ENCODE data around the gene COG1. TPM values are rescaled to one million over a fixed set of nuclear protein-coding genes. Genes with fewer than 3 reads are reported as not detected.

Gene COG1
- total and polyA plus RNA-seq, 4 donors: 6.9 to 16.5 (median 12.0) TPM

DNA sequence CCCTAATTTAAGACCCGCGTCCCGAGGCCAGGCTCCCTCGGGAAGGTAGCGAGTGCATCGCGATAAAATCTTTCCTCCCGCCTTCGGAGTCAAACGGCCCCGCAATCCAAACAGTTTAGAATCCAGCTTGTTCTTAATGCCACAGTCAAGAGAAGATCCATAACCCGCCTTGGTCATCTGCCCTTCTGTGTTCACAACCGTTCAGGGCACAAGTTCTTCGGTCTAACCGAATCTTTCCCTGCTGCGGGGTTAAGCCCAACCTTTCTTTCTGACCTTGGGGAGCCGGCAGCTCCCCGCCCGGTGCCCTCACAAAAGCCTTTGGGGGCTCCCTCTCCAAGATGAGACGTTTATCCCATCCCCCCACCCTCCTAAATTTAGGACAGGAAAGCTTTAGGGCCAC is 38.5 kb downstream of the COG1 start:
- peaks cover 0 to 26% (median 16%) of the 10 kb centered on the region in 4 donors for H3K4me1 ChIP-seq (ENCODE audit: control insufficient read depth in 4 of 4, insufficient read depth in 4 of 4, low read length in 3 of 4)
- 1% methylated on average over 20 of the region's 20 CpGs for WGBS
- DNase-seq (ENCODE audit: low spot score): peak; percentile 53
- H3K36me3 ChIP-seq (ENCODE audit: control insufficient read depth in 4 of 4, insufficient read depth in 3 of 4, low read depth in 1 of 4, low read length in 3 of 4): peaks cover 0 to 11% (median 8%) of the 10 kb centered on the region in 4 donors
- H3K4me3 ChIP-seq (ENCODE audit: low read depth in 1 of 3, low read length in 3 of 3): peak overlapping the region; percentile 82 to 90 (median 89)
- no peaks in the 10 kb centered on the region for H3K27me3 ChIP-seq (ENCODE audit: control insufficient read depth in 4 of 4, insufficient read depth in 4 of 4, low read length in 3 of 4)
- peak overlapping the region; percentile 60 to 72 for H3K27ac ChIP-seq (ENCODE audit: low read depth in 1 of 2, low read length in 2 of 2)
- no peaks in the 10 kb centered on the region for H3K9me3 ChIP-seq (ENCODE audit: control insufficient read depth in 4 of 4, low read length in 3 of 4)
- TF ChIP-seq, protein P1, sequence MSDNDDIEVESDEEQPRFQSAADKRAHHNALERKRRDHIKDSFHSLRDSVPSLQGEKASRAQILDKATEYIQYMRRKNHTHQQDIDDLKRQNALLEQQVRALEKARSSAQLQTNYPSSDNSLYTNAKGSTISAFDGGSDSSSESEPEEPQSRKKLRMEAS (IDR thresholded peaks at IDR 0.05): no peak
- TF ChIP-seq YY1 (IDR thresholded peaks at IDR 0.05) (no peak), HNF4A (conservative IDR thresholded peaks at IDR 0.05) (no peak), SP1 (IDR thresholded peaks at IDR 0.05) (no peak), NR2F2 (IDR thresholded peaks at IDR 0.05) (no peak)
- TF ChIP-seq, protein P2, sequence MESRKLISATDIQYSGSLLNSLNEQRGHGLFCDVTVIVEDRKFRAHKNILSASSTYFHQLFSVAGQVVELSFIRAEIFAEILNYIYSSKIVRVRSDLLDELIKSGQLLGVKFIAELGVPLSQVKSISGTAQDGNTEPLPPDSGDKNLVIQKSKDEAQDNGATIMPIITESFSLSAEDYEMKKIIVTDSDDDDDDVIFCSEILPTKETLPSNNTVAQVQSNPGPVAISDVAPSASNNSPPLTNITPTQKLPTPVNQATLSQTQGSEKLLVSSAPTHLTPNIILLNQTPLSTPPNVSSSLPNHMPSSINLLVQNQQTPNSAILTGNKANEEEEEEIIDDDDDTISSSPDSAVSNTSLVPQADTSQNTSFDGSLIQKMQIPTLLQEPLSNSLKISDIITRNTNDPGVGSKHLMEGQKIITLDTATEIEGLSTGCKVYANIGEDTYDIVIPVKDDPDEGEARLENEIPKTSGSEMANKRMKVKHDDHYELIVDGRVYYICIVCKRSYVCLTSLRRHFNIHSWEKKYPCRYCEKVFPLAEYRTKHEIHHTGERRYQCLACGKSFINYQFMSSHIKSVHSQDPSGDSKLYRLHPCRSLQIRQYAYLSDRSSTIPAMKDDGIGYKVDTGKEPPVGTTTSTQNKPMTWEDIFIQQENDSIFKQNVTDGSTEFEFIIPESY (IDR thresholded peaks at IDR 0.05): no peak
- TF ChIP-seq, protein P3, sequence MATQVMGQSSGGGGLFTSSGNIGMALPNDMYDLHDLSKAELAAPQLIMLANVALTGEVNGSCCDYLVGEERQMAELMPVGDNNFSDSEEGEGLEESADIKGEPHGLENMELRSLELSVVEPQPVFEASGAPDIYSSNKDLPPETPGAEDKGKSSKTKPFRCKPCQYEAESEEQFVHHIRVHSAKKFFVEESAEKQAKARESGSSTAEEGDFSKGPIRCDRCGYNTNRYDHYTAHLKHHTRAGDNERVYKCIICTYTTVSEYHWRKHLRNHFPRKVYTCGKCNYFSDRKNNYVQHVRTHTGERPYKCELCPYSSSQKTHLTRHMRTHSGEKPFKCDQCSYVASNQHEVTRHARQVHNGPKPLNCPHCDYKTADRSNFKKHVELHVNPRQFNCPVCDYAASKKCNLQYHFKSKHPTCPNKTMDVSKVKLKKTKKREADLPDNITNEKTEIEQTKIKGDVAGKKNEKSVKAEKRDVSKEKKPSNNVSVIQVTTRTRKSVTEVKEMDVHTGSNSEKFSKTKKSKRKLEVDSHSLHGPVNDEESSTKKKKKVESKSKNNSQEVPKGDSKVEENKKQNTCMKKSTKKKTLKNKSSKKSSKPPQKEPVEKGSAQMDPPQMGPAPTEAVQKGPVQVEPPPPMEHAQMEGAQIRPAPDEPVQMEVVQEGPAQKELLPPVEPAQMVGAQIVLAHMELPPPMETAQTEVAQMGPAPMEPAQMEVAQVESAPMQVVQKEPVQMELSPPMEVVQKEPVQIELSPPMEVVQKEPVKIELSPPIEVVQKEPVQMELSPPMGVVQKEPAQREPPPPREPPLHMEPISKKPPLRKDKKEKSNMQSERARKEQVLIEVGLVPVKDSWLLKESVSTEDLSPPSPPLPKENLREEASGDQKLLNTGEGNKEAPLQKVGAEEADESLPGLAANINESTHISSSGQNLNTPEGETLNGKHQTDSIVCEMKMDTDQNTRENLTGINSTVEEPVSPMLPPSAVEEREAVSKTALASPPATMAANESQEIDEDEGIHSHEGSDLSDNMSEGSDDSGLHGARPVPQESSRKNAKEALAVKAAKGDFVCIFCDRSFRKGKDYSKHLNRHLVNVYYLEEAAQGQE (IDR thresholded peaks at IDR 0.05): no peak
- TF ChIP-seq, protein P4, sequence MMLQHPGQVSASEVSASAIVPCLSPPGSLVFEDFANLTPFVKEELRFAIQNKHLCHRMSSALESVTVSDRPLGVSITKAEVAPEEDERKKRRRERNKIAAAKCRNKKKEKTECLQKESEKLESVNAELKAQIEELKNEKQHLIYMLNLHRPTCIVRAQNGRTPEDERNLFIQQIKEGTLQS (IDR thresholded peaks at IDR 0.05): no peak
- H3K9ac ChIP-seq (ENCODE audit: low read depth in 1 of 2, low read length in 2 of 2): peak overlapping the region; percentile 60 to 82

DNA sequence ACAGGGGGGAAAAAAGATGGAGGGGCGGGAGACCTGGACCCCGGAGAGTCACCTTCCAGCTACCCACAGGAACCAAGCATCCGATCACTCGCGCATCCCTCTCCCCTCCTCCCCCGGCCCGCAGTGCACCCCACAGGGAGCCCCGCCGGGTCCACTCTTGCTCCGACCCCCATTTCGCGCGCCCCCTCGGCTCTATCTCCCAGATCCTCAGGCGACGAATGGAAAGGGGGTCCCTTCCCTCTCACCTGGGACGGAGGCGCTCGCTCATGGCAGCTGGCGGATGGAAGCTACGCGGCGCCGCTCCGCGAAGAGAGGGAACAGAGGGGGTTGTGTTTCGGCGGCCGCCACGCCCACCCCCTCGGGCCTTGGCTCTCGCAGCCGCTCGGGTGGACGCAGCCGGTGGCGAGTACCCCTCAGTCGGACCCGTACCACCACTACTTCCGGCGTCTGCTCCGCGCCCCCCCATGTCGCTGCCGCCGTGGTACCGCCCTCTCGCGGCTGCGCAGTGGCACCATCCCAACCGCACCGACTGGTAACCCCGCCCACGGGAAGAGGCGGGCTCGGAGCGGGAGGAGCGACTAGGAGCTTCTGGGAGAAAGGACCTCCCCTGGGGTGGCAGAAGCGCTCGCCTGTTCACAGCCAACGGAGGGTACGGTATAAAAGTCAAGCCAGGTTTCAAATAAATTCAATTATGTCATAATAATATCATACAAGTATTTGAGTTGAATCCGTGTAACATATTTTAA is 39.2 kb downstream of the COG1 start:
- H3K4me1 ChIP-seq (ENCODE audit: control insufficient read depth in 4 of 4, insufficient read depth in 4 of 4, low read length in 3 of 4): peaks cover 2 to 26% (median 16%) of the 10 kb centered on the region in 4 donors
- H3K4me3 ChIP-seq (ENCODE audit: low read depth in 1 of 3, low read length in 3 of 3): peak overlapping the region; percentile 82 to 90 (median 89)
- peak overlapping the region; percentile 82 to 90 for H3K9ac ChIP-seq (ENCODE audit: low read depth in 1 of 2, low read length in 2 of 2)
- peaks cover 2 to 13% (median 9%) of the 10 kb centered on the region in 4 donors for H3K36me3 ChIP-seq (ENCODE audit: control insufficient read depth in 4 of 4, insufficient read depth in 3 of 4, low read depth in 1 of 4, low read length in 3 of 4)
- under 1% methylated on average over 63 of the region's 63 CpGs for WGBS
- no peaks in the 10 kb centered on the region for H3K27me3 ChIP-seq (ENCODE audit: control insufficient read depth in 4 of 4, insufficient read depth in 4 of 4, low read length in 3 of 4)
- DNase-seq (ENCODE audit: low spot score): peak; percentile 96
- H3K27ac ChIP-seq (ENCODE audit: low read depth in 1 of 2, low read length in 2 of 2): peak overlapping the region; percentile 72 to 75
- H3K9me3 ChIP-seq (ENCODE audit: control insufficient read depth in 4 of 4, low read length in 3 of 4): no peaks in the 10 kb centered on the region
- TF ChIP-seq FOXA2 (IDR thresholded peaks at IDR 0.05) (no peak), RXRA (IDR thresholded peaks at IDR 0.05) (peak in 1 of 2 donors; percentile 29), NR2F2 (IDR thresholded peaks at IDR 0.05) (no peak), GABPA (IDR thresholded peaks at IDR 0.05 in 1 of 2, conservative IDR thresholded peaks at IDR 0.05 in 1 of 2) (peak in 1 of 2 donors; percentile 80), SP1 (IDR thresholded peaks at IDR 0.05) (peak; percentile 40), FOXA1 (IDR thresholded peaks at IDR 0.05) (no peak), HNF4A (conservative IDR thresholded peaks at IDR 0.05) (no peak), EGR1 (IDR thresholded peaks at IDR 0.05; ENCODE audit: low read depth in 2 of 2) (peak in 1 of 2 donors; percentile 40)
- TF ChIP-seq, protein P1 (IDR thresholded peaks at IDR 0.05): no peak
- TF ChIP-seq, protein P3 (IDR thresholded peaks at IDR 0.05): peak; percentile 55
- TF ChIP-seq, protein P2 (IDR thresholded peaks at IDR 0.05): no peak
- TF ChIP-seq, protein P4 (IDR thresholded peaks at IDR 0.05): no peak
- TF ChIP-seq, protein P5, sequence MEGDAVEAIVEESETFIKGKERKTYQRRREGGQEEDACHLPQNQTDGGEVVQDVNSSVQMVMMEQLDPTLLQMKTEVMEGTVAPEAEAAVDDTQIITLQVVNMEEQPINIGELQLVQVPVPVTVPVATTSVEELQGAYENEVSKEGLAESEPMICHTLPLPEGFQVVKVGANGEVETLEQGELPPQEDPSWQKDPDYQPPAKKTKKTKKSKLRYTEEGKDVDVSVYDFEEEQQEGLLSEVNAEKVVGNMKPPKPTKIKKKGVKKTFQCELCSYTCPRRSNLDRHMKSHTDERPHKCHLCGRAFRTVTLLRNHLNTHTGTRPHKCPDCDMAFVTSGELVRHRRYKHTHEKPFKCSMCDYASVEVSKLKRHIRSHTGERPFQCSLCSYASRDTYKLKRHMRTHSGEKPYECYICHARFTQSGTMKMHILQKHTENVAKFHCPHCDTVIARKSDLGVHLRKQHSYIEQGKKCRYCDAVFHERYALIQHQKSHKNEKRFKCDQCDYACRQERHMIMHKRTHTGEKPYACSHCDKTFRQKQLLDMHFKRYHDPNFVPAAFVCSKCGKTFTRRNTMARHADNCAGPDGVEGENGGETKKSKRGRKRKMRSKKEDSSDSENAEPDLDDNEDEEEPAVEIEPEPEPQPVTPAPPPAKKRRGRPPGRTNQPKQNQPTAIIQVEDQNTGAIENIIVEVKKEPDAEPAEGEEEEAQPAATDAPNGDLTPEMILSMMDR (IDR thresholded peaks at IDR 0.05; ENCODE audit: low read depth, low read length, missing input control): peak; percentile 41

Data from liver (tissue), 9 donors.